HEK293T (cell line): ENCODE results near the gene C6orf120.

ENCODE experiments used
- BHLHE40 ChIP-seq: fragments of 450-650 bp; IDR thresholded peaks from 2 replicates; pipeline ENCODE4 v1.6.1; 2016; ENCODE audit warnings: mild to moderate bottlenecking, moderate library complexity, borderline replicate concordance
- FOXM1 ChIP-seq: fragments of 450-650 bp; IDR thresholded peaks from 2 replicates; pipeline ENCODE4 v1.6.1; 2017; ENCODE audit warnings: mild to moderate bottlenecking, borderline replicate concordance
- L3MBTL2 ChIP-seq: fragments of 450-650 bp; conservative IDR thresholded peaks from 2 replicates; pipeline ENCODE4 v1.6.1; 2016; ENCODE audit warnings: mild to moderate bottlenecking
- LEF1 ChIP-seq: fragments of 450-650 bp; IDR thresholded peaks from 2 replicates; pipeline ENCODE4 v1.6.1; 2017; ENCODE audit warnings: mild to moderate bottlenecking, borderline replicate concordance
- NFRKB ChIP-seq: fragments of 450-650 bp; IDR thresholded peaks from 2 replicates; pipeline ENCODE4 v1.6.1; 2016; ENCODE audit warnings: mild to moderate bottlenecking, moderate library complexity
- SP1 ChIP-seq: fragments of 450-650 bp; IDR thresholded peaks from 2 replicates; pipeline ENCODE4 v1.6.1; 2017
- SUZ12 ChIP-seq: fragments of 450-650 bp; IDR thresholded peaks from 2 replicates; pipeline ENCODE4 v1.6.1; 2016; ENCODE audit warnings: mild to moderate bottlenecking
- TARDBP ChIP-seq: fragments of 450-650 bp; IDR thresholded peaks from 2 replicates; pipeline ENCODE4 v1.6.1; 2016

DNA sequence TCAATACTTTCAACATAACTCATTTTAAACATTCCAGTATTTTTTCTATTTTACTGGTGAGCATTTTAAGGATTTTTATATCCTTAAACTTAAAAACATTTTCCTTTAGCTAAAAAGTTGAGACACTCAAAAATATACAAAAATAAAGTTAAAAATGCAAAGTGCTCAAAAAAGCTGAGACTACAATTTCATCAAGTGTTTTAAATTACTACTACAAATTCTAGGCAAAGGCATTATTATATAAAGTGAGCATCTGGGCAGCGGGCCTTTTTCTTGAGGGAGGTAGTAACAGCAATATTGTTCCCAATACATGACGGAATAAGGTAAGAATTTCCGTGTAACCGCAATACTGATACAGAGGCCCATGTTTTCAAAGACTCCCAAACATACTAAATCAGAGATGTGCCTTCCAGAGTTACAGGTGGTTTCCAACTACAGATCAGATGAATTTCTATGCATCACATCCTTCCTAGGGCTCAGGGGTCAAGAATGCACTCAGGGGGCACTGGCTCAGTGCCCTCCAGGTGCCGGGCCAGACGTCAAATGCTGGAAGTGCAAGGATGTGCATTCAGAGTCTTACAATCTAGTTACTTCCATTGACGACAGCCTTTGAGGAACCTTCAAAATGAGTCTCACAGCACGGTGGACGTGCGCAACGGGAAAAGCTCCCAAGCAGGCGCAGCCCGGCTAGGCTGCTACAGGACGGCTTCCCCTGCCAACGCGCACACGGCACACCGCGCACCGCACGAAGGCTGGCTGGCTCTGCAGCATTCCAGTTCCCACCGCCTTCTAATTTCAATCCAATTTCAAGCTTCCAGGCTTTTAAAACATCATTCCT lies 20.7 kb downstream of the C6orf120 start:
- TF ChIP-seq FOXM1: no peak
- TF ChIP-seq SUZ12: no peak
- TF ChIP-seq TARDBP: no peak
- TF ChIP-seq BHLHE40: no peak
- TF ChIP-seq SP1: no peak
- peak; percentile 59 for TF ChIP-seq L3MBTL2
- no peak for TF ChIP-seq NFRKB
- TF ChIP-seq LEF1: no peak
